Neural progenitor cell (in vitro differentiated cells): ENCODE results near the gene PIGV.

Experiments
- EZH2 ChIP-seq: fragments of 200-600 bp; sonication (generic); IDR thresholded peaks from 2 replicates; pipeline ENCODE4 v1.6.1; 2017; ENCODE audit warnings: antibody characterized with exemption, mild to moderate bottlenecking, moderate library complexity
- TF ChIP-seq, protein P1 (sequence below): fragments of 200-600 bp; sonication (generic); IDR thresholded peaks from 2 replicates; pipeline ENCODE4 v1.5.1; 2017; ENCODE audit warnings: antibody characterized with exemption, mild to moderate bottlenecking

DNA sequence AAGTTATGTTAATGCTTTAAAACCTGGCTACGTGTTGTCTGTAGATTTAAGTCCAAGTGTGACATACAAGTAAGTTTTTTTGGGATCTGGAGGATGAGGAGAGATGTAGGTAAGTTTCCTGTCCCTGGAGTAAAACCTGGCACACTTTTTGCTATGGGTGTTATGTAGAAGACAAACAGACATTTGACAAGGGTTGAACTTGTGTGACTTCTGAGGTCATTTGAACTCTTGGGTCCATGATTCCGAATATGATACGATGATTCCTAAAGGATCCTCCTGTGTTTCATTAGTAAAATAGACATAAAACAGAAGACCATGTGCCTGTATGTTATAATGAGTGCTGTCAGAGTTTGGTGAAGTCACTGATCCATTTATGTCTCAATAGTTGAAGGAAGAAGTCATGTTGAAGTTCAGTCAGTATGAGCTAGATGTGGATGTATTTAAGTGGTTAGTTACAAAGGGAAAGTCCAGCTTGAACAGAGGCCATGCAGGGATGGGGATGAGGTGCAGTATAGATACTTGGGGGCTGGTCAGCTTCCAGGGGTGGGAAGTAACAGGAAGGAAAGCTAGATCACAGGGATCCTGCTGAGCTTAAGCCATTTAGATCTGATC lies 47.6 kb upstream of the PIGV start:
- TF ChIP-seq, protein P1, sequence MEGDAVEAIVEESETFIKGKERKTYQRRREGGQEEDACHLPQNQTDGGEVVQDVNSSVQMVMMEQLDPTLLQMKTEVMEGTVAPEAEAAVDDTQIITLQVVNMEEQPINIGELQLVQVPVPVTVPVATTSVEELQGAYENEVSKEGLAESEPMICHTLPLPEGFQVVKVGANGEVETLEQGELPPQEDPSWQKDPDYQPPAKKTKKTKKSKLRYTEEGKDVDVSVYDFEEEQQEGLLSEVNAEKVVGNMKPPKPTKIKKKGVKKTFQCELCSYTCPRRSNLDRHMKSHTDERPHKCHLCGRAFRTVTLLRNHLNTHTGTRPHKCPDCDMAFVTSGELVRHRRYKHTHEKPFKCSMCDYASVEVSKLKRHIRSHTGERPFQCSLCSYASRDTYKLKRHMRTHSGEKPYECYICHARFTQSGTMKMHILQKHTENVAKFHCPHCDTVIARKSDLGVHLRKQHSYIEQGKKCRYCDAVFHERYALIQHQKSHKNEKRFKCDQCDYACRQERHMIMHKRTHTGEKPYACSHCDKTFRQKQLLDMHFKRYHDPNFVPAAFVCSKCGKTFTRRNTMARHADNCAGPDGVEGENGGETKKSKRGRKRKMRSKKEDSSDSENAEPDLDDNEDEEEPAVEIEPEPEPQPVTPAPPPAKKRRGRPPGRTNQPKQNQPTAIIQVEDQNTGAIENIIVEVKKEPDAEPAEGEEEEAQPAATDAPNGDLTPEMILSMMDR = no peak
- no peak for TF ChIP-seq EZH2
